ENCODE measurements around the gene TENM3. TPM values are rescaled to one million over a fixed set of nuclear protein-coding genes. Genes with fewer than 3 reads are reported as not detected.
A peak's percentile ranks its signal among the peaks of the same experiment; 100 is the strongest.

Gene TENM3
- total and polyA plus RNA-seq, 2 of the 8 experiments (the other 6 are each of a cell fraction or from before 2014, with no cell fraction given): 36.9 to 69.3 TPM

- no peaks in the 10 kb centered on the region for H3K27me3 ChIP-seq (replicated peaks in 1 of 4; ENCODE audit: control insufficient read depth in 3 of 4, extremely low read depth in 1 of 4, insufficient read depth in 3 of 4, low read length in 3 of 4)
- no peak overlapping the region for H4K8ac ChIP-seq (ENCODE audit: extremely low read depth, insufficient read depth, low read length)
- no peaks in the 10 kb centered on the region for H3K23me2 ChIP-seq (ENCODE audit: low read depth, low read length)
- H3K79me2 ChIP-seq (ENCODE audit: control insufficient read depth in 1 of 2, insufficient read depth in 2 of 2, low read length in 2 of 2): no peaks in the 10 kb centered on the region
- no peak overlapping the region for H4K91ac ChIP-seq (replicated peaks; ENCODE audit: insufficient read length, low read length)
- FAIRE-seq (no peak), DNase-seq (ENCODE audit: low read depth in 1 of 2, low spot score in 2 of 2) (no peak)
- H3K4ac ChIP-seq (replicated peaks; ENCODE audit: insufficient read length, low read depth, low read length): no peak overlapping the region
- ChIA-PET CTCF (ENCODE audit: partially characterized antibody) (interaction anchor here (1.5 kb wide), 1 partner anchor 11 kb away, joined by 3 read pairs; no protein-coding TSS in a partner anchor), POLR2A (ENCODE audit: partially characterized antibody) (no interaction called here)
- no peaks in the 10 kb centered on the region for H4K20me1 ChIP-seq (replicated peaks in 1 of 2; ENCODE audit: control insufficient read depth in 1 of 2, insufficient read depth in 2 of 2, low read length in 2 of 2)
- H4K5ac ChIP-seq (ENCODE audit: insufficient read length, low read depth, low read length): no peak overlapping the region
- H2AK5ac ChIP-seq (ENCODE audit: low read depth, low read length): no peak overlapping the region
- no peak overlapping the region for H2BK5ac ChIP-seq (ENCODE audit: low read depth, low read length)
- H3K9me3 ChIP-seq (ENCODE audit: insufficient read depth in 2 of 2, low read depth in 1 of 2, low read length in 1 of 2): peaks cover 0 to 4% of the 10 kb centered on the region in 2 experiments; a peak in 1 of 4 replicates
- H3K23ac ChIP-seq (ENCODE audit: insufficient read length): no peak overlapping the region
- H2AFZ ChIP-seq (ENCODE audit: low read length): no peak overlapping the region
- no peak overlapping the region for H3K14ac ChIP-seq (ENCODE audit: insufficient read length)
- no peaks in the 10 kb centered on the region for H3K4me1 ChIP-seq (replicated peaks in 1 of 4; ENCODE audit: control insufficient read depth in 3 of 4, insufficient read depth in 4 of 4, low read length in 3 of 4)
- H3K56ac ChIP-seq (replicated peaks; ENCODE audit: insufficient read length, low read depth, low read length): no peak overlapping the region
- 91% methylated on average over 4 of the region's 4 CpGs; no CpG with 5 or more reads in 1 of the 2 experiments for WGBS, 2 experiments (ENCODE audit: extremely low coverage in 1 of 2, insufficient coverage in 1 of 2, insufficient read length in 1 of 2, insufficient replicate concordance in 2 of 2, low coverage in 1 of 2, low lambda C conversion rate in 2 of 2, missing lambda C conversion rate in 1 of 2)
- no peak overlapping the region for H3K27ac ChIP-seq (ENCODE audit: low read depth, low read length)
- H3K36me3 ChIP-seq (ENCODE audit: control insufficient read depth in 2 of 4, insufficient read depth in 4 of 4, low read length in 3 of 4): peaks cover 0 to 5% (median 0%) of the 10 kb centered on the region in 4 experiments; a peak in 1 of 8 replicates
- H3K18ac ChIP-seq (ENCODE audit: extremely low read depth, low read length): no peak overlapping the region
- no peaks in the 10 kb centered on the region for H3K79me1 ChIP-seq (ENCODE audit: low read depth, low read length)
- H2BK20ac ChIP-seq (ENCODE audit: low read length): no peak overlapping the region
- no peak overlapping the region for H3K4me3 ChIP-seq (ENCODE audit: extremely low read depth in 1 of 4, insufficient read depth in 2 of 4, low read depth in 3 of 4, low read length in 4 of 4)
- no peak overlapping the region for H3K4me2 ChIP-seq (ENCODE audit: insufficient read depth in 1 of 2, low read depth in 2 of 2, low read length in 2 of 2)
- no peak overlapping the region for H2BK120ac ChIP-seq (replicated peaks; ENCODE audit: low read depth, low read length)
- TF ChIP-seq RAD21 (IDR thresholded peaks at IDR 0.05 in 1 of 2, conservative IDR thresholded peaks at IDR 0.05 in 1 of 2; ENCODE audit: low read depth in 2 of 2, low read length in 2 of 2): peak; percentile 13 to 31; a peak in 2 of 4 replicates
- TF ChIP-seq CREB1 (IDR thresholded peaks at IDR 0.05): no peak
- no peak overlapping the region for H2BK15ac ChIP-seq (ENCODE audit: low read length)
- no peak overlapping the region for H3K9ac ChIP-seq (replicated peaks in 1 of 4; ENCODE audit: extremely low read depth in 1 of 4, low read depth in 3 of 4, low read length in 3 of 4)
- no peak overlapping the region for H2BK12ac ChIP-seq (ENCODE audit: low read depth, low read length)
These were observed 404.6 kb downstream of the TENM3 start for GRCh38 chr4:182647646-182648300.
